Measurements from ENCODE around the gene TFDP2.
A peak's percentile ranks its signal among the peaks of the same experiment; 100 is the strongest.
"Not testable (repeated sequence)": the region's sequence is repeated elsewhere in the genome, so short reads cannot be mapped to it uniquely, and the experiment has no call there.

The TFDP2 gene

DNA sequence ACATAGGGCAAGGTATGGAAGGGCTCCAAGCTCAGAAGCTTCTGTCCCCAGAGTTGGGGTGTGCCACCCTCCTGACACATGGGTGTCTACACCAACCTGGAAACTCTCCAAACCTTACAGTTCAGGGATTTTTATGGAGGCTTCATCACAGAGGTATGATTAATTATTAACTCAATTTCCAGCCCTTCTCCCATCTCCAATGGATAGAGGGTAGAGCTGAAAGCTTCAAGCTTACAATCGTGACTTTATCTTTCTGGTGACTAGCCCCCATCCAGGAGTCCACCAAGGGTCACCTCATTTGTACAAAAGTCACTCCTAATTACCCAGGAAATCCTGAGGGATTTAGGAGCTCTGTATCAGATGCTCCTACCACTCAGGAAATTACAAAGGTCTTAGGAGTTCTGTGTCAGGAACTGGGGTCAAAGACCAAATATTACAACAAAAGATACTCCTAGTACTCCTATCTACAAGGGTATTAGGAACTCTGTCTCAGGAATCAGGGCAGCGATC, 62.7 kb downstream of the TFDP2 start:
- TF ChIP-seq, protein P1, sequence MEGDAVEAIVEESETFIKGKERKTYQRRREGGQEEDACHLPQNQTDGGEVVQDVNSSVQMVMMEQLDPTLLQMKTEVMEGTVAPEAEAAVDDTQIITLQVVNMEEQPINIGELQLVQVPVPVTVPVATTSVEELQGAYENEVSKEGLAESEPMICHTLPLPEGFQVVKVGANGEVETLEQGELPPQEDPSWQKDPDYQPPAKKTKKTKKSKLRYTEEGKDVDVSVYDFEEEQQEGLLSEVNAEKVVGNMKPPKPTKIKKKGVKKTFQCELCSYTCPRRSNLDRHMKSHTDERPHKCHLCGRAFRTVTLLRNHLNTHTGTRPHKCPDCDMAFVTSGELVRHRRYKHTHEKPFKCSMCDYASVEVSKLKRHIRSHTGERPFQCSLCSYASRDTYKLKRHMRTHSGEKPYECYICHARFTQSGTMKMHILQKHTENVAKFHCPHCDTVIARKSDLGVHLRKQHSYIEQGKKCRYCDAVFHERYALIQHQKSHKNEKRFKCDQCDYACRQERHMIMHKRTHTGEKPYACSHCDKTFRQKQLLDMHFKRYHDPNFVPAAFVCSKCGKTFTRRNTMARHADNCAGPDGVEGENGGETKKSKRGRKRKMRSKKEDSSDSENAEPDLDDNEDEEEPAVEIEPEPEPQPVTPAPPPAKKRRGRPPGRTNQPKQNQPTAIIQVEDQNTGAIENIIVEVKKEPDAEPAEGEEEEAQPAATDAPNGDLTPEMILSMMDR (IDR thresholded peaks at IDR 0.05): no peak
- no peak for TF ChIP-seq ZFX (IDR thresholded peaks at IDR 0.05; ENCODE audit: borderline replicate concordance)
- peak overlapping the region; percentile 28; the same call in 1 of the 2 replicates for H3K27ac ChIP-seq

DNA sequence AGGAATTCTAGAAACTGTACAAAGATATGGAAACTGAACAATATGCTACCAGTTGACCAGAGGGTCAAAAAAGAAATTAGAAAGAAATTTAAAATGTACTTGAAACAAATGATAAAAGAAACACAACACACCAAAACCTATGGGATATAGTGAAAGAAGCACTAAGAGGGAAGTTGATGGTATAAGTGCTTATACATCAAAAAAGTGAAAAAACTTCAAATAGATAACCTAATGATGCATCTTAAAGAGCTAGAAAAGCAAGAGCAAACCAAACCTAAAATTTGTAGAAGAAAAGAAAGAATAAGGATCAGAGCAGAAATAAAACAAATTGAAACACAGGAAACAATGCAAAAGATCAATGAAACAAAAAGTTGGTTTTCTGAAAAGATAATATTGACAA, 68.2 kb downstream of the TFDP2 start:
- TF ChIP-seq ZFX (IDR thresholded peaks at IDR 0.05; ENCODE audit: borderline replicate concordance): no peak
- TF ChIP-seq, protein P1 (IDR thresholded peaks at IDR 0.05): no peak
- H3K27ac ChIP-seq: no peak overlapping the region

DNA sequence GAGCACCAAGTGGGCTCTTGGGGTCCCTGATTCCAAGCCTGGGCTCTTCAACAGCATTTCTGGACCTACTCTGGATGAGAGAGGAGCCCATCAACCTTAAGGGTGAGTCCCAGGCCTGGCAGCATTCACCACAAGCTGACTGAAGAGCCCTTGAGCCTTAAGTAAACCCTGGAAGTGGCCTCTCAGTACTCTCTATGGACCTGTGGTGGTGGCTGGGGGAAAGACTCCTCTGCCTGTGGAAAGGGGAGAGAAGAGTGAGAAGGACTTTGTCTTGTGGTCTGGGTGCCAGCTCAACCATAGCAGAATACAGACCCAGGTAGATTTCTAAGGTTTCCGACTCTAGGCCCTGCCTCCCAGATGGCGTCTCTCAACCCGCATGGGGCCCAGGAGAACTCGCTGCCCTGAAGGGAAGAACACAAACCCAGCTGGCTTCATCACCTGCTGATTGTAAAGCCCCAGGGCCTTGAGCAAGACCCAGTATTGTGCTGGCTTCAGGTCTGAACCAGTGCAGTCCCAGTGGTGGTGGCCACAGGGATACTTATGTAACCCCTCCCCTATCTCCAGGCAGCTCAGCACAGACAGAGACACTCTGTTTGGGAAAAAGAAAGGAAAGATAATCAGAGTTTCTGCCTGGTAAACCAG, 71.4 kb downstream of the TFDP2 start:
- H3K27ac ChIP-seq: no peak overlapping the region
- TF ChIP-seq, protein P1 (IDR thresholded peaks at IDR 0.05): no peak
- no peak for TF ChIP-seq ZFX (IDR thresholded peaks at IDR 0.05; ENCODE audit: borderline replicate concordance)

DNA sequence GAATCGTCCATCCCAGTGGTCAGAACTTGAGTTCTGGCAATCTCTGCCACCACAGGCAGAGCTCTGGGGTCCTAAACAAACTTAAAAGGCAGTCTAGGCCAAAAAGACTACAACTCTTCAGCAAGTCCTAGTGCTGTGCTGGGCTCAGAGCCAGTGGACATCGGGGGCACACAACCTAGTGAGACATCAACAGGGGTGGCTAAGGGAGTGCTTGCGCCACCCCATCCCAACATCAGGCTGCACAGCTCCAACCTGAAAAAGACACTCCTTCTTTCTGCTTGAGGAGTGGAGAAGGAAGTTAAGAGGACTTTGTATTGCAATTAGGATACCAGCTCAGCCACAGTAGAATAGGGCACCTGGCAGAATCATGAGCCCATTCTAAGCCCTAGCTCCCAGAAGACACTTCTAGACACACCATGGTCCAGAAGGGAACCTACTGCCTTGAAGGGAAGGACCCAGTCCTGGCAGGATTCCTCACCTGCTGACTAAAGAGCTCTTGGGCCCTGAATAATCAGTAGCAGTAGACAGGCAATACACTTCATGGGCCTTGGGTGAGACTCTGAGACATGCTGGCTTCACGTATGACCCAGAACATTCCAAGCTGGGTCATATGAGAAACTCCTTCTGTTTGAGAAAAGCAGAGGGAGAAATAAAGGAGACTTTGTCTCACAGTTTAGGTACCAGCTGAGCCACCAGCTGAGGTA, 72.0 kb downstream of the TFDP2 start:
- no peak overlapping the region for H3K27ac ChIP-seq
- TF ChIP-seq, protein P1 (IDR thresholded peaks at IDR 0.05): no peak
- TF ChIP-seq ZFX (IDR thresholded peaks at IDR 0.05; ENCODE audit: borderline replicate concordance): no peak

DNA sequence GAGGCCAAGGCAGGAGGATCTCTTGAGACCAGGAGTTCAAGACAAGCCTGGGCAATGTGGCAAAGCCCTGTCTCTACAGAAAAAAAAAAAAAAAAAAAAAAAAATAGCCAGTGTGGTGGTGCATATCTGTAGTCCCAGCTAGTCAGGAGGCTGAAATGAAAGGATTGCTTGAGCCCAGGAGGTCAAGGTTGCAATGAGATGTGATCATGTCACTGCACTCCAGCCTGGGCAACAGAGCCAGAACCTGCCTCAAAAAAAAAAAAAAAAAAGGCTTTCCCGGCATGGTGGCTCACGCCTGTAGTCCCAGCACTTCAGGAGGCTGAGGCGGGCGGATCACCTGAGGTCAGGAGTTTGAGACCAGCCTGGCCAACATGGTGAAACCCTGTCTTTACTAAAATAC, 73.7 kb downstream of the TFDP2 start:
- not testable (repeated sequence) for H3K27ac ChIP-seq

DNA sequence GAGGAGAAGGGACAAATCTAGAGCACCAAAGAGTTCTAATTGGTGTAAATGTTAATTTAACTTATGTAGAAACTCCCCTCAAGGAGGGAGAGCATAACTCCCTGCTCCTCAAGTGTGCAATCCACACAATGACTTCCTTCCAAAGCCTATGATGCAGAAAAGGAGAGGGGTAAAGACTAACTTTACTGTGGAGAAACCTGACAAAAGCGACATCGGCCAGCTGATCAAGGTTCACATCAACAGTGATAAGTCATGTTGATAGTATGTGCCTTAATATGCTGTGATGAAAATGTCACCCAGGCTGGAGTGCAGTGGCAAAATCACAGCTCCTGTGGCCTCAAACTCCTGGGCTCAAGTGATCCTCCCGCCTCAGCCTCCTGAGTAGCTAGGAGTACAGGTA, 76.5 kb downstream of the TFDP2 start:
- H3K27ac ChIP-seq: no peak overlapping the region
- TF ChIP-seq, protein P1 (IDR thresholded peaks at IDR 0.05): no peak
- TF ChIP-seq ZFX (IDR thresholded peaks at IDR 0.05; ENCODE audit: borderline replicate concordance): no peak

DNA sequence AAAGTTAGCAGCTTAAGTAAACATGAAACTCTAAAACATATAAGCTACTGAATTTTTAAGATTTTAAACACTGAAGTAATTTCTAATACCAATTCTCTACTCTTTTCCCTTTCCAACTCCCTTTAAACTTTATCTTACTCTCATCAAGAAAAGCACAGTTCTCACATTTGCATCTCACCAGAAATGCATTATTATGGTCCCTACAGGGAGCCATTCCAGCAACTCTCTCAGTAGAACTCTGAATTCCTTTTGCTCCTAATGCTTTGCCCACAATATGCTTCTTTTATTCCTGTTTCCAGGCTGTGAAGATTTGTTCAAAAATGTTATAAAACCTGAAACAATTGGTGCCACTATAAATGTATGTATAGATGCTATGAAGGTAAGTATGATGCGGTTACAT, 83.4 kb downstream of the TFDP2 start:
- H3K27ac ChIP-seq: no peak overlapping the region
- TF ChIP-seq, protein P1 (IDR thresholded peaks at IDR 0.05): no peak
- no peak for TF ChIP-seq ZFX (IDR thresholded peaks at IDR 0.05; ENCODE audit: borderline replicate concordance)

Measured in 22Rv1 (cell line).